ENCODE measurements around the gene VEZF1.
"Not testable (repeated sequence)": the region's sequence is repeated elsewhere in the genome, so short reads cannot be mapped to it uniquely, and the experiment has no call there.

VEZF1 gene

DNA sequence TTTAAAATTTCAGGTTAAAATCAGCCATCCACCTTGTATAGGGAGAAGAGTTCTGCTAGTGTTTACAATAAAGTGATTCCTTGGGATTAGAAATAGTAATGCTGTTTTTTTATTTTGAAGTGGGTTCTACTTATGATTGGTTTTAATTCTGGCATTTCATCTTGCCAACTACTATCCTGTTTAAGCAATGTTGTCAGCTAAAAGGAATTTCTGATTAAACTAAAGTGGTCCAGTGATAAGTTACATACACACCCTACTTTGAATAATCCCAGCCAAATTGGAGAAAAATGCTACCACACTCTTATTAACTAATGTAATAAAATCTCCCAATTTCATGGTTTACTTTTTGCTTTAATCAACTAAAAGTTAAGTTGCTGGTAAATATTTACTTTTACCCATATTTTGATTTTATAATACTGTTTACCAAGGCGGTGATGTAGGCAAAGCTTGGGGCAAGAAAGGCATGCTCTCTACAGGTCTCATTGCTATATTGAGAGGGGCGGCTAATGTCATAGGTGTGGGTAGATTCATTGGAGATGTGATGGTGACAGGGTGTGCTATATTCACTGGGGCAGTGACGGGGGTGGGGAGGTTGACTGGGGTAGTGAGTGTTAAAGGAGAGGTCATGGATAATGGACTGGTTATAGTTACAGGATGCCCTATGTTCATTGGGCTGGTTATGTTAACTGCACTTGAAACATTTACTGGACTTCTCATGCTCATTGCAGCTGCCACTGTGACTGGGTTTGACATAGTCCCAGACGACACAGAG, 13.8 kb downstream of the VEZF1 start:
- not testable (repeated sequence) for H3K23ac ChIP-seq (ENCODE audit: low read length); H3K36me3 ChIP-seq (ENCODE audit: control insufficient read depth, insufficient read depth, low read length); DNase-seq; H3K27me3 ChIP-seq (ENCODE audit: insufficient read depth, low read length, poor library complexity); H3K18ac ChIP-seq (ENCODE audit: low read length); H2BK5ac ChIP-seq (ENCODE audit: low read length); H2BK120ac ChIP-seq (ENCODE audit: low read depth, low read length); H3K27ac ChIP-seq (ENCODE audit: low read depth, low read length); H3K79me1 ChIP-seq (ENCODE audit: low read length); H2AK5ac ChIP-seq (ENCODE audit: low read length); H3K4me1 ChIP-seq (ENCODE audit: control insufficient read depth, low read depth, low read length); H2BK15ac ChIP-seq (replicated peaks; ENCODE audit: low read depth); H3K4me2 ChIP-seq (ENCODE audit: low read length); H3K4ac ChIP-seq (ENCODE audit: low read depth, low read length); H3K4me3 ChIP-seq (ENCODE audit: low read length); H3K56ac ChIP-seq (ENCODE audit: low read length); H3K79me2 ChIP-seq (ENCODE audit: control insufficient read depth, insufficient read depth, low read length); H3K9ac ChIP-seq (ENCODE audit: low read length); H4K8ac ChIP-seq (ENCODE audit: low read depth, low read length); H4K5ac ChIP-seq (ENCODE audit: low read length)
- no CpG with 5 or more reads among the region's 4 CpGs for WGBS (ENCODE audit: extremely low coverage, insufficient coverage, low lambda C conversion rate)

DNA sequence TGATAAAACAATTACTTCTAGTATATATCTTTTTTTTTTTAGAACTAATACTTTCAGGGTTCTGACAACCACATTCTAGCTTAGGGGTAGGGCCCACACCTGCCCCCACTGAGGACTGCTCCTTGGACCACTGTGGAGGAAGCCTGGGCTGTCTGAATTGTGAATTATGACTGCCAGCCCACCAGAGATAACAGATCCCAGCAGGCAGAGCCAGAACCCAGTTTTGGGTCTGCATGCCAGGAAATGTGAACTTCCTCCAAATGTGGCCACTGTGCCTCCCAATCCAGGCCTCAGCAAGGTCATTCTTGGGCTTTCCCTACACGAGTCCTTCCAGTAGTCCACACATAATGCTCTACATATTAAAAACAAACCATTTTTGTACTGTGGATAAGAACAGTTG, 15.9 kb downstream of the VEZF1 start:
- Histone ChIP-seq H3K36me3 (ENCODE audit: control insufficient read depth, insufficient read depth, low read length) (peaks cover 7% of the 10 kb centered on the region), H3K79me2 (ENCODE audit: control insufficient read depth, insufficient read depth, low read length) (no peaks in the 10 kb centered on the region)
- no peak for DNase-seq

DNA sequence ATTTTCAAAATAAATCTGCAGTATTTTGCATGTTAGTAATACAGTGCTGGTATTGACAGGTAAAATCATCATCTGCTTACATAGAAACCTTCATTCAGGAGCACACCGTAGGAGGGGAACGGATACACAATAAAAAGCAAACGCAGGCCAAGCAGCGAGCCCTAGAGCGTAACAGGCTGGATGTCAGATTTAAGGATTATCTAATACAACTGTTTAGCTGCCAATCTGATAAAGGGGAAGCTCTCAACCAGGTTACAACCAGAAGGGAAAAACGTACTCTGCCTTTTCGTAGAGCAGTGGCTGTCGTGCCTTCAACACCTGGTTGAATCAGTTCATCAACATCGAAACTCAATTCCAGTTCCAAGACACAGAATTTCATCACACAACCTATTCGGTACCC, 16.5 kb downstream of the VEZF1 start:
- H2BK15ac ChIP-seq (replicated peaks; ENCODE audit: low read depth): no peak overlapping the region
- H3K79me2 ChIP-seq (ENCODE audit: control insufficient read depth, insufficient read depth, low read length): no peaks in the 10 kb centered on the region
- no peak overlapping the region for H3K4me3 ChIP-seq (ENCODE audit: low read length)
- no peak overlapping the region for H3K4ac ChIP-seq (ENCODE audit: low read depth, low read length)
- WGBS (ENCODE audit: extremely low coverage, insufficient coverage, low lambda C conversion rate): no CpG with 5 or more reads among the region's 10 CpGs
- H2AK5ac ChIP-seq (ENCODE audit: low read length): no peak overlapping the region
- H3K4me1 ChIP-seq (ENCODE audit: control insufficient read depth, low read depth, low read length): no peaks in the 10 kb centered on the region
- no peaks in the 10 kb centered on the region for H3K27me3 ChIP-seq (ENCODE audit: insufficient read depth, low read length, poor library complexity)
- H3K18ac ChIP-seq (ENCODE audit: low read length): no peak overlapping the region
- H3K23ac ChIP-seq (ENCODE audit: low read length): no peak overlapping the region
- no peak overlapping the region for H2BK5ac ChIP-seq (ENCODE audit: low read length)
- no peak overlapping the region for H3K4me2 ChIP-seq (ENCODE audit: low read length)
- H3K27ac ChIP-seq (ENCODE audit: low read depth, low read length): no peak overlapping the region
- H3K56ac ChIP-seq (ENCODE audit: low read length): no peak overlapping the region
- no peak overlapping the region for H3K9ac ChIP-seq (ENCODE audit: low read length)
- H4K5ac ChIP-seq (ENCODE audit: low read length): no peak overlapping the region
- DNase-seq: no peak
- H3K79me1 ChIP-seq (ENCODE audit: low read length): peaks cover 1% of the 10 kb centered on the region
- H3K36me3 ChIP-seq (ENCODE audit: control insufficient read depth, insufficient read depth, low read length): peaks cover 7% of the 10 kb centered on the region
- no peak overlapping the region for H2BK120ac ChIP-seq (ENCODE audit: low read depth, low read length)
- no peak overlapping the region for H4K8ac ChIP-seq (ENCODE audit: low read depth, low read length)

More for the DNA sequence above, 15.9 kb downstream of the VEZF1 start:
- Histone ChIP-seq H3K27ac (ENCODE audit: low read depth, low read length) (no peak overlapping the region), H3K79me1 (ENCODE audit: low read length) (peaks cover 1% of the 10 kb centered on the region), H2BK5ac (ENCODE audit: low read length) (no peak overlapping the region), H2BK120ac (ENCODE audit: low read depth, low read length) (no peak overlapping the region), H3K56ac (ENCODE audit: low read length) (no peak overlapping the region), H4K5ac (ENCODE audit: low read length) (no peak overlapping the region), H3K4me3 (ENCODE audit: low read length) (no peak overlapping the region), H4K8ac (ENCODE audit: low read depth, low read length) (no peak overlapping the region), H3K4me1 (ENCODE audit: control insufficient read depth, low read depth, low read length) (no peaks in the 10 kb centered on the region), H3K18ac (ENCODE audit: low read length) (no peak overlapping the region), H2BK15ac (replicated peaks; ENCODE audit: low read depth) (no peak overlapping the region), H2AK5ac (ENCODE audit: low read length) (no peak overlapping the region), H3K23ac (ENCODE audit: low read length) (no peak overlapping the region), H3K27me3 (ENCODE audit: insufficient read depth, low read length, poor library complexity) (no peaks in the 10 kb centered on the region), H3K4me2 (ENCODE audit: low read length) (no peak overlapping the region), H3K4ac (ENCODE audit: low read depth, low read length) (no peak overlapping the region), H3K9ac (ENCODE audit: low read length) (no peak overlapping the region)
- no CpG with 5 or more reads among the region's 1 CpG for WGBS (ENCODE audit: extremely low coverage, insufficient coverage, low lambda C conversion rate)

GRCh38 chr17:57970710-57971109, 17.3 kb downstream of the VEZF1 start:
- Histone ChIP-seq H3K4ac (ENCODE audit: low read depth, low read length) (no peak overlapping the region), H2AK5ac (ENCODE audit: low read length) (no peak overlapping the region), H3K4me1 (ENCODE audit: control insufficient read depth, low read depth, low read length) (no peaks in the 10 kb centered on the region), H3K56ac (ENCODE audit: low read length) (no peak overlapping the region), H3K4me2 (ENCODE audit: low read length) (no peak overlapping the region), H3K27ac (ENCODE audit: low read depth, low read length) (no peak overlapping the region), H4K8ac (ENCODE audit: low read depth, low read length) (no peak overlapping the region), H2BK120ac (ENCODE audit: low read depth, low read length) (no peak overlapping the region), H2BK5ac (ENCODE audit: low read length) (no peak overlapping the region), H3K79me2 (ENCODE audit: control insufficient read depth, insufficient read depth, low read length) (no peaks in the 10 kb centered on the region), H3K27me3 (ENCODE audit: insufficient read depth, low read length, poor library complexity) (no peaks in the 10 kb centered on the region), H3K9ac (ENCODE audit: low read length) (no peak overlapping the region), H4K5ac (ENCODE audit: low read length) (no peak overlapping the region), H3K79me1 (ENCODE audit: low read length) (no peaks in the 10 kb centered on the region), H3K18ac (ENCODE audit: low read length) (no peak overlapping the region), H2BK15ac (replicated peaks; ENCODE audit: low read depth) (no peak overlapping the region), H3K36me3 (ENCODE audit: control insufficient read depth, insufficient read depth, low read length) (peaks cover 7% of the 10 kb centered on the region), H3K23ac (ENCODE audit: low read length) (no peak overlapping the region), H3K4me3 (ENCODE audit: low read length) (no peak overlapping the region)
- no peak for DNase-seq
- WGBS (ENCODE audit: extremely low coverage, insufficient coverage, low lambda C conversion rate): no CpG with 5 or more reads among the region's 4 CpGs

- Histone ChIP-seq H4K8ac (ENCODE audit: low read depth, low read length) (no peak overlapping the region), H3K18ac (ENCODE audit: low read length) (no peak overlapping the region), H3K79me2 (ENCODE audit: control insufficient read depth, insufficient read depth, low read length) (no peaks in the 10 kb centered on the region), H2AK5ac (ENCODE audit: low read length) (no peak overlapping the region), H3K23ac (ENCODE audit: low read length) (no peak overlapping the region), H3K27ac (ENCODE audit: low read depth, low read length) (no peak overlapping the region), H3K79me1 (ENCODE audit: low read length) (no peaks in the 10 kb centered on the region), H3K56ac (ENCODE audit: low read length) (no peak overlapping the region), H3K4me2 (ENCODE audit: low read length) (no peak overlapping the region), H2BK5ac (ENCODE audit: low read length) (no peak overlapping the region), H3K9ac (ENCODE audit: low read length) (no peak overlapping the region), H2BK15ac (replicated peaks; ENCODE audit: low read depth) (no peak overlapping the region), H3K4me1 (ENCODE audit: control insufficient read depth, low read depth, low read length) (no peaks in the 10 kb centered on the region), H3K4me3 (ENCODE audit: low read length) (no peak overlapping the region), H3K4ac (ENCODE audit: low read depth, low read length) (no peak overlapping the region), H4K5ac (ENCODE audit: low read length) (no peak overlapping the region), H3K27me3 (ENCODE audit: insufficient read depth, low read length, poor library complexity) (no peaks in the 10 kb centered on the region), H2BK120ac (ENCODE audit: low read depth, low read length) (no peak overlapping the region), H3K36me3 (ENCODE audit: control insufficient read depth, insufficient read depth, low read length) (no peaks in the 10 kb centered on the region)
- no CpG with 5 or more reads among the region's 1 CpG for WGBS (ENCODE audit: extremely low coverage, insufficient coverage, low lambda C conversion rate)
- DNase-seq: no peak
Observed at GRCh38 chr17:57968456-57968855, 19.6 kb downstream of the VEZF1 start.

DNA sequence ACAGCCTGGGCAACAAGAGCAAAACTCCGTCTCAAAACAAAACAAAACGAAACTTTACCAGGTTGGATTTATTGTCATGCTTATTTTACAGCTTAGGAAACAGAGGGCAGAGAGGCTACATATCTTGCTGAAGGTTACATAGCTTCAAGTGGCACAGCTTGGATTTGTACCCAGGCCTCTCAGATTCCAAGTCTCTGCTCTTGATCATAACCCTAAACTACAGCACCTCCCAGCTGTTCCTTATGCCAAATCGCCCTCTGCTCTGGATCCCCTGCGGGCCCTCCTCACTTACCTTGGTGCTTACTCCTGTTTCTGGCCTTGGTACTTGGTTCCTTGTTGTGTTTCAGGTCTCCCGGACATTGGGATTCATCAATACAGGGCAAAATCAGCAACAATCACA, 21.2 kb downstream of the VEZF1 start:
- Histone ChIP-seq H2BK120ac (ENCODE audit: low read depth, low read length) (no peak overlapping the region), H3K23ac (ENCODE audit: low read length) (no peak overlapping the region), H3K4me3 (ENCODE audit: low read length) (no peak overlapping the region), H4K5ac (ENCODE audit: low read length) (no peak overlapping the region), H3K56ac (ENCODE audit: low read length) (no peak overlapping the region), H3K4ac (ENCODE audit: low read depth, low read length) (no peak overlapping the region), H4K8ac (ENCODE audit: low read depth, low read length) (no peak overlapping the region), H3K79me2 (ENCODE audit: control insufficient read depth, insufficient read depth, low read length) (no peaks in the 10 kb centered on the region), H2BK5ac (ENCODE audit: low read length) (no peak overlapping the region), H3K27me3 (ENCODE audit: insufficient read depth, low read length, poor library complexity) (no peaks in the 10 kb centered on the region), H2AK5ac (ENCODE audit: low read length) (no peak overlapping the region), H3K79me1 (ENCODE audit: low read length) (no peaks in the 10 kb centered on the region), H3K18ac (ENCODE audit: low read length) (no peak overlapping the region), H3K27ac (ENCODE audit: low read depth, low read length) (no peak overlapping the region), H3K36me3 (ENCODE audit: control insufficient read depth, insufficient read depth, low read length) (no peaks in the 10 kb centered on the region), H3K9ac (ENCODE audit: low read length) (no peak overlapping the region), H2BK15ac (replicated peaks; ENCODE audit: low read depth) (no peak overlapping the region), H3K4me2 (ENCODE audit: low read length) (no peak overlapping the region), H3K4me1 (ENCODE audit: control insufficient read depth, low read depth, low read length) (no peaks in the 10 kb centered on the region)
- no peak for DNase-seq
- no CpG with 5 or more reads among the region's 5 CpGs for WGBS (ENCODE audit: extremely low coverage, insufficient coverage, low lambda C conversion rate)

All from mesendoderm (in vitro differentiated cells).